HG02840 (cell line): ENCODE results near the gene CD40.

Experiments
- ATAC-seq: cut with Tn5 transposase; IDR thresholded peaks from one replicate; pipeline ENCODE4 v1.9.1; 2021; ENCODE audit warnings: mild to moderate bottlenecking, moderate library complexity, moderate number of reproducible peaks; ENCODE audit not compliant: unreplicated experiment, low FRiP score

The CD40 gene

DNA sequence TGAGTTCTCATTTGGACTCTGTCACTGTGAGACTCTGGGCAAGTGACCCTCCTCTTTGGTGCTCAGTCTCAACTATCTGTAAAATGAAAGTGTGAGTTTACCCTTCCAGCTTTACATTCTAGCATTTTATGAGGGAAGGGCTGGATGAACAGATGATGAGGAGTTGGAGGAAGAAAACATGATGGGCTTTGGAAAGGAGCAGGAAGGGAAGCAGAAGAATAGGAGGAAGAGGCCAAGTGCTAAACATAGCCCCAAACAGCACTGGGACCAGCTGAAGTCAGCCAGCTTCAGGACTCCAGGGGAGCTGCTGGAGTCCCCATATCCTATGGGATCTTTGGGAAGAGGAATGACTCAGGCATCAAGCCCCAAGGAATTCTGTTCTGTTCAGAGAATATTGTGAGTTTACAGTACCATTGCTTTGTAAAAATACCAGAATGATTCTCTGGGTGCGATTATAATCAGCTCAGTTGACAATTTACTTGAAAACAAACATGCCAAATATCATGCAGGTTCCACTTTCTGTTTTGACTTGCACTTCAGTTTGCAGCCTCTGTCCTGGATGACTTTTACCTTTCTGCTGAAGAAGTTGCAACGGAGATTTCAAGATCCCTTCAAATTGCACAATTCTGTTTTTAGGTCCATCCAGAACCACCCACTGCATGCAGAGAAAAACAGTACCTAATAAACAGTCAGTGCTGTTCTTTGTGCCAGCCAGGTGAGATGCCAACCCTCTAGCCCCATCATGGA lies 3.2 kb downstream of the CD40 start:
- ATAC-seq, result no peak

- ATAC-seq, result no peak
Observed at GRCh38 chr20:46122071-46122470, 4.0 kb downstream of the CD40 start.

DNA sequence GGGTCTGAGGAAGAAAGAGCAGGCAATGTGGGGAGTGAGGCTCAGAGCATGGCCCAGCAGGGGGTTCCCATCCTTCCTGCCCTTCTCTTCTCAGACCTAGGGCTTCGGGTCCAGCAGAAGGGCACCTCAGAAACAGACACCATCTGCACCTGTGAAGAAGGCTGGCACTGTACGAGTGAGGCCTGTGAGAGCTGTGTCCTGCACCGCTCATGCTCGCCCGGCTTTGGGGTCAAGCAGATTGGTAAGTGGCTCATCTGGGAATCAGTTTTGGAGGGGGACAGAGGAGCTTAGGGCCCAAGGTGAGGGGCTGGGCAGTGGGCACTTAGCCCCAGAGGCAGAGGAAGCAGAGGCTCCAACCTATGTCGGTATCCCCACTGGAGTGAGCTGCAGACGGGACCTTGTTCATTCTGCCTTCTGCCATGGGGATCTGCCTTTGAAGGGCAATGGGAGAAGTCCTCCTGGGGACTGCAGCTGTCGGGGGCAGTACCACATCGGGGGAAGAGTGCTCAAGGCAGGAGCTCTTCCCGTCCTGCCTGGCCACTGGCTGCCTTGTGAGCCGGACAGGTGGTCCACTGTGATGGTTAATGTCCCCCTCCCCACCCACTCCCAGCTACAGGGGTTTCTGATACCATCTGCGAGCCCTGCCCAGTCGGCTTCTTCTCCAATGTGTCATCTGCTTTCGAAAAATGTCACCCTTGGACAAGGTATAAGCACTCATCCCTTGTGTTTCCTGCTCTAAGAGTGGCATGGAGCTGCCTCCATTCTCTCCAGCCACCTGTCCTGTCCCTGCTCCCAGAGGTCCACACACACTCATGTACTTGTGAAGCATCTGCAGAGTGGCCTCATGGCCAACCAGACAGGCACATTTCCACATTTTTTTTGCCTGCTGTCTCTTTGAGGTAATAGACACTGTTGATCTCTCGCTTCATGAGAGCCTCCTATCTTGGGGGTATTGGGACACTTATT lies 4.7 kb downstream of the CD40 start:
- ATAC-seq, result no peak

GRCh38 chr20:46123482-46124245 lies 5.5 kb downstream of the CD40 start:
- no peak for ATAC-seq

- no peak for ATAC-seq
Observed at GRCh38 chr20:46126440-46127056, 8.4 kb downstream of the CD40 start.

DNA sequence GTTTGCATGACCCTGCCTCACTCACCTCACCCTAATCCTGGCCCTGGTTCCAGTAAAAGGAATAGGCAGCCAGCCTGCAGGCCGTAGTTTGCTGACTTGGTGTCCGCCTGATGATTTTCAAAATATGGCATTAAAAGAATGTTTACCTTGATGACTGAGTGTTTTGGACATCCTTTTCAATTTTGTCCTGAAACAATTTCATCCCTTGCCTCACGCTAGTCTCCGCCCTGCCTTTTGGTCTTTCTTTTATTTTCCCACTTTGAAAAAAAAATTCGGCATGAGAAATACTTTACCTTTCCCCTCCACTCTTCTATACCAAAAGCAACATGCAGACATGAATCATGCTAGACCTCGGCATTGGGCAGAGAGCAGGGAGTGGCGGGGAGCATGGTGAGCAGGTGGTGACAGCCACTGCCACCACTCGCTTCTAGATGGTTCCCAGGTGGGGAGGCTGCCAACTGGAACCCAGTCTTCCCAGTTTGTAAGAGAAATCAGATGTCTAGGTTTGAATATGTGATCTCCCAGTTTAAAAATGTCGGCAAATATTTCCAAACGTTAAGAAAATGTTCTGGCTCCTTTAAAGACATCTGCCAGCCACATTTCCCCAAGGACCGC lies 9.4 kb downstream of the CD40 start:
- ATAC-seq, result no peak

GRCh38 chr20:46128310-46129151 lies 10.4 kb downstream of the CD40 start:
- ATAC-seq, result no peak

DNA sequence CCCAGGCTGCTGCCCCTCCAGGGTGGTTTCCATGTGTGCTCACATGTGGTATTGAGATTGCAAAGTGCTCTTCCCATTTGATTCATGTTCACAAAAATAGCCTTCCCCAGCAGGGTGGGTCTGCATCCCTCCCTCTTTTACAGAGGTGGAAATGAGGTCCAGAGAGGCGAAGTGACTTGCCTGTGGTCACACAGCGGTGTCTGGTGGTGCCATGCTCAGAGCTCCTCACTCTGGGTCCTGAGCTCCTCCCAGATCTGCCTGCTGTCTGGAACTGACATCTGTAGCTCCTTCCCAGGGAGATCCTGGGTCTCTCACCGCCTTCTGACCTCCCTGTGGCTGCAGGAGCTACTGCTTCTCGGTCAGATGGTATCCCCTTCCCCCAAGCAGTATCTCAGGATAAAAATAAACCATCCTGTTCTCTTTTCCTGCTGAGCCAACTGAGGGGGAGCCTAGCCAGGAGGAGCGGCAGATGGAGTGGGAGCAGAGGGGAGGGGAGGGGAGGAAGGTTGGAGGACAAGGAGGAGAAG lies 11.9 kb downstream of the CD40 start:
- no peak for ATAC-seq

GRCh38 chr20:46130534-46130933 lies 12.4 kb downstream of the CD40 start:
- ATAC-seq, result no peak

GRCh38 chr20:46131396-46131795 lies 13.3 kb downstream of the CD40 start:
- ATAC-seq, result no peak

DNA sequence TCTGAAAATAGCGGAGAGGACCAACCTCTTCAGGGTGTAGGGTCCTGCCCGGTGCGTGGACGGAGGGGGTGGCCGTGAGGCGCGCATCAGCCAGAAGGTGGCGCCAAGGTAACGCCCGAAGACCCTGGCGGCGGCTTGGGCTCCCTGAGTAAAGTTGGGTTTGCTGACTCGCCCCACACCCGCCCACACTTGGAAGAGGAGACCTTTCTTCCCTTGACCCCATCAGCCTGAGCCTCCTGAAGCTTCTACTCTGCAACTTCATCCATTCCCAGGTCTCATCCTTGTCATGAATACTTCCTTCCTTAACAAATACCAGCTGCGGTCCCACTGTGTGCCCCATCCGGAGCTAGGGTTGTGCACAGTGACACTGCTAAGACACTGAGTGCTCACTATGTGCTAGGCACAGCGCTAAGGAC lies 14.6 kb downstream of the CD40 start:
- ATAC-seq, result no peak

DNA sequence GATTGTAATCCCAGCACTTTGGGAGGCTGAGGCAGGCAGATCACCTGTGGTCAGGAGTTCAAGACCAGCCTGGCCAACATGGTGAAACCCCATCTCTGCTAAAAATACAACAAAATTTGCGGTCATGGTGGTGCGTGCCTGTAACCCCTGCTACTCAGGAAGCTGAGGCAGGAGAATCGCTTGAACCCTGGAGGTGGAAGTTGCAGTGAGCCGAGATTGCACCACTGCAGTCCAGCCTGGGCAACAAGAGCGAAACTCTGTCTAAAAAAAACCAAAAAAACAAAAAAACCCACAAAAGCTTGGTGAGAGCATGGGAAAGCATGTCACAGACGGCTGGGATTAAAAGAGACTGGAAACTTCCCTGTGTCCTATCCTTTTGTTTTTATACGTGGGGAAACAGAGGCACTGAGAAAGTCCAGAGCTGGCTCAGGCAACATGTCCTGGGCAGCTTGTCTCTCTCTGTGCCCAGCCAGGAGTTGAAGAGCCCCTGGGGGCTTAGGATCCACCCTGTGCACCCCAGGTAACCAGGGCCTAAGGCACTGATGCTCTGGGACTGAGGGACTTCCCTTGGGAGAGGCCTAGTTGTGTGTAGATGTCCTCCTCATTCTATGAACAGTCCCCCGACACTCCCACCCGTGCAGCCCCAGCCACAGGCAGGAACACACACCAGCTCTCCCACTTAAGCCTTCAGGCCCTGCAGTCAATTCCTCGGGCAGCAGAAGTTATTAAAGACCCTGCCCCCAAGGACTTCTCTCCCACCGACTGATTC lies 16.0 kb downstream of the CD40 start:
- no peak for ATAC-seq

DNA sequence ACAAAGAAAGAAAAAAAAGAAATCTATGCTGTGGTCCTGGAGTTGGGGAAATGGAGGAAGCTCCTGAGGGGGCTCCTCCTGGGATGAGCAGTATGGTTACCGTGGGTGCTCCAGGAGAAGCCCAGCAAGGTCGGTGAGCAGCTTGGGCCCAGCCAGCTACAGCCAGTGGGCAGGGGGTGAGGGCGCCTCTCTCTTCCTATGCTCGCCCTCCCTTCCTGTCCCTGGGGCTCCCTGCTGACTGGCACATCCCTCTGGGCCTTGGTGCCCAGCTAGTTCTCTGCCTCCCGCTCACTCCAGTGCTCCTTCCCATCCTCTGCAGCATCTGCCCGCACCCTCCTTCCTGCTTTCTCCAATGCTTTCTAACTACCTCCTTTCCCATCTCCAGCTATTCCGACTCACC lies 16.6 kb downstream of the CD40 start:
- no peak for ATAC-seq

GRCh38 chr20:46135856-46136633 lies 17.9 kb downstream of the CD40 start:
- no peak for ATAC-seq

DNA sequence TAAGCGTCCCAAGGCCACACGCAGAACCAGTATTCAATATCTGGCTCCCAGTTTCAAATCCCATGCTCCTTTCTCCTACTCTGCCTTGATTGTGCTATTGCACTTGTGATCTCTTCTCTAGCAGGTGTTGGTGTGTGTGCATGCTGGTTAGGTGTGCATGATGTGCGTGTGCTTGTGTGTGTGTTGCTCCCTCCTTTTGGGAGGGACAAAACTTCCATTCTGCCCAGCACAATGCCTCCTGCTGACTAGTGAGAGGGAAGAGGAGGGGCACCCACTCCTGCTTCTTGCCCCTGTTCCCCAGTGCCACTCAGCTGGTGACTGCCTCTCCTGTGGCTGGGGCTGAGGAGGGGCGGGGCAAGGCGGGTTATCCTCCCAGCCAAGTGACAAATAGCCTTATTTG lies 19.7 kb downstream of the CD40 start:
- ATAC-seq, result no peak

- ATAC-seq, result no peak
Observed at GRCh38 chr20:46139266-46139889, 21.3 kb downstream of the CD40 start.

GRCh38 chr20:46139908-46140482 lies 21.9 kb downstream of the CD40 start:
- ATAC-seq, result no peak
